ENCODE results near the gene RMND5A. TPM values are rescaled to one million over a fixed set of nuclear protein-coding genes. Genes with fewer than 3 reads are reported as not detected.
"Not testable (repeated sequence)": the region's sequence is repeated elsewhere in the genome, so short reads cannot be mapped to it uniquely, and the experiment has no call there.

The RMND5A gene, protein sequence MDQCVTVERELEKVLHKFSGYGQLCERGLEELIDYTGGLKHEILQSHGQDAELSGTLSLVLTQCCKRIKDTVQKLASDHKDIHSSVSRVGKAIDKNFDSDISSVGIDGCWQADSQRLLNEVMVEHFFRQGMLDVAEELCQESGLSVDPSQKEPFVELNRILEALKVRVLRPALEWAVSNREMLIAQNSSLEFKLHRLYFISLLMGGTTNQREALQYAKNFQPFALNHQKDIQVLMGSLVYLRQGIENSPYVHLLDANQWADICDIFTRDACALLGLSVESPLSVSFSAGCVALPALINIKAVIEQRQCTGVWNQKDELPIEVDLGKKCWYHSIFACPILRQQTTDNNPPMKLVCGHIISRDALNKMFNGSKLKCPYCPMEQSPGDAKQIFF
- 28.7 and 29.1 TPM in 2 replicates for total RNA-seq

DNA sequence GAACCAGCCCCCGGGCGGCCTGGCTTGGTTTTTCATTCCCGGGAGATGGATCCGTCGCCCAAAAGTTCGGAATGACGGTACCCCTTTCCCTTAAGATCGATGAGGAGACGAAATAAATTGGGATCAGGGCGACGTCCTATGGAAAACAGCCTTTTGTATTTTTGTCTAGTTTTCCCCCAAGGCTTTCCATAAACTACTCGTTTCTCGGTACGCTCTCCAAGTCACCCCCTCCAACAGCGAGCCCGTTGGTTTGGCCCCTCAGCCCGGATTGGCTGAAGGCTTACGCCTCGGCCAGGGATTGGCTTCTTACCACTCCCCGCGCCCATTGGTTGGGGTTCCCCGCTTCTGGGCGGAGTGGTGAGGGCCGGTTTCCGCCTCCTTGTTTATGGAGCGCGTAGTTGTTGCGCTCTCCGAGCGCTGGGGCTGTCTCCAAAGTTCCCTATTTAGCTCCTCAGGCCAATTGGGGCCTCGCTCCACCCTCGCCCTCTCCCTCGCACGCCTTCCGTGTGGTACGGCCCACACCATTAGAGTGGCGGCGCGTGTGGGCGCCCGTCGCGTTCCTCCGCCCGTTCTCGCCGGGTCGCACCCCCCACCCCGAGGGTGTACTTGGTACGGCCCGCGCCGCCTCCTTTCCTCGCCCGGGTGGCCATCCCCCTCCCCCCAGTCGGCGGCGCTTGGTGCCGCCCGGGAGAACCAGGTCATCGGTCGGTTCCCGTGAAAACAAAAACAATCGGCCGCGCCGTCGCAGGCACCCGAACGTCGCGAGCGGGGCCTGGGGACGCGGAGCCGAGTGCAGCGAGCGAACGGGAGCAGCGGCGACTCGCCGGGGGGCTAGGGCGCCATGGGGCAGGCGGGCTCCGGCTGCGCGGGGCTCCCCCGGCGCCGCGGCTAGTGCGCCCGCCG is at the start of gene RMND5A:
Gene RMND5A (plus strand): TSS at position 655 of the 903 bp plus-strand sequence. CDS start 377 bp downstream, outside the sequence.
- DNase-seq (ENCODE audit: extremely low read depth, low read depth, low spot score), result not testable (repeated sequence)

DNA sequence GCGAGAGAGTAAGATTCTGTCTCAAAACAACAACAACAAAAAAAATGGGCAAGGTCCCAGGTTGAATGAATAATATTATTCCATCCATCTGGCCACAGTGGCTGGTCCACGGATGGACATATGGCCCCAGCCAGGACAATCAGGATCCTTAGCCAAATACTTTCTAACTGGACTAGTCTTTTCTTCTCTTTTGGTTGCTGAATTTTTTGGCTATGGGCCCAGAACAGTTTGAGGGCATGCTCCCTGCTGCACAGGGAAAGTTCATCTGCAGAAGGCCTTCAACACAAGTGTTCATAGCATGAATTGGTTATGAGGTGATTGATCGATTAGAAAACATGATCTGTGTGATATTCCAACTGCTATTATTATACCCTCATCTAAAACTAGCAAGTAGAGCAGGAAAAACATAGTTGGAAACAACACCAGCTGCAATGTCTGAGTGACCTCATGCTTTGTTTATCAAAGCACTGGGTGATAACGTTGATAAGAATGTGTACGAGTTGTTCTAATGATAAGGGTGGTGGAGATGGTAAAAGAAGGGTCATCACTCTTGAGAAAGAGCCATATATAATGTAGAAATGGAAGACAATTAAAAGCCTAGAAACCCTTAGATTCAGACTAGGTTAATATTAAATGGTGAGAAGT is 48.6 kb upstream of the RMND5A start:
- peak; percentile 22 for DNase-seq (ENCODE audit: extremely low read depth, low read depth, low spot score)

DNA sequence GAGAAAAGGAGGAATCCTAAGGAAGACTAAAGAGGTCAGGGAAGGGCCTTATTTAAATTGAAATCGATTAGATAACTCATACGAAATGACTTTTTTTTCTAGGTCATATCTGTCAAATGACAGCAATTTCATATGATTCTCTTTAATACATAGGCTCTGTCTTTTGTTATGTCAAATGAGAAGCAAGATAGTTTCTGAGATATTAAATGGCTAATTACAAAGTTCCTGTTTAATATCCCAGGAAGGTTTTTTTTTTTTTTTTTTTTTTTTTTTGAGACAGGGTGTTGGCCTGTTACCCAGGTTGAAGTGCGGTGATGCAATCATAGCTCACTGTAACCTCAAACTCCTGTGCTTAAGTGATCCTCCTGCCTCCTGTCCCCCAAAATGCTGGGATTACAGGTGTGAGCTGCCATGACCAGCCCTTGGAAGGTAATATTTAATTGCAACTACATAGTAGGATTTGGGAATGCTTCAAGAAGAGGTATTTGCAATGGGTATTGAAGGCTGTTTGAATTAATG is 48.0 kb upstream of the RMND5A start:
- no peak for DNase-seq (ENCODE audit: extremely low read depth, low read depth, low spot score)

DNA sequence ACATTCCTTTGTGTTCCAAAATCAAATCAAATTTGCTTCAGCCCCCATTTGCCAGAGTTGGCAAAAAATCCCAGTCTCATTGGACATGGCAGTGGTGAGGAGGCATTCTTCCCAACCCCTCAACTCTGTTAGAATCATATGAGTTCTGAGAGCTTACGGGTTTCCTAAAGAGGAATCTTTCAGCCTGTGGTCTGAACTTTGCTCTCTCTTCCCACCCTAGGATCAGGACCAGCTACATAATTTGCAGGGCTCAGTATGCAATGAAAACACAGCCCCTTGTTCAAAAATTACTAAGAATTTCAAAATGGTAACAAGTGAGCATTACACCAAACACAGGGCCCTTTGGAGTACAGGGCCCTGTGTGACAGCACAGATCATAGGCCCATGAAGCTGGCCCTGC is 47.1 kb upstream of the RMND5A start:
- DNase-seq (ENCODE audit: extremely low read depth, low read depth, low spot score), result no peak

DNA sequence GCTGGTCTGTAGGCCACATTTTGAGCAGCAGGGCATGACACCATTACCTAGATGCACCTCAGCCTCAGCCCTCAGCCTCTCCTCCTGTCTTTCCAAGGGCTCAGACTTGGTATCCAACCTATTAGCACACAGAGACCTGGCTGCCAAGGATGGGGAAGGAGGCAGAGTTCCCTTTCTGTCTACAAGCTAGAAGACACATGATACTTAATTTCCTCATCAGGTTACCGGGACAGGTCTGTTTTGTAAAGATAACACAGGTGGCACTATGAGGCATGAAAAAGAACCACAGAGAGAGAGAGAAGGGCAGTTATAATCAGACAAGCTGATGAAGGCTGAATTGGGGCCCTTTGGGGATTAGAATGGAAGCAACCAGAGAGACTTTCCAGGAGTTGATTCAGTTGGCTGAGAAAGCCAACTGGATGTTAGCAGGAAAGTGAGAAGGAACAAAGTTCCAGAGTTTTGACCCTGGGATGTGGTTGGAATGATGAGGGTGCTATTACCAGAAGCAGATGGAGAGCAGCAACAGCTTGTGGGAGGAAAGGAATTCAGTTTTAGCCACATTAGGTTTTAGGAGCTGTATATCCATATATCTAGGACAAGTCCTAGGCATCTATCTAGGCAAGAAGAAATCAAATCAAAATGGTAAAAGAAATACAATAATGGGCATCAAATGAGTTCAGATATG is 46.0 kb upstream of the RMND5A start:
- DNase-seq (ENCODE audit: extremely low read depth, low read depth, low spot score), result no peak

DNA sequence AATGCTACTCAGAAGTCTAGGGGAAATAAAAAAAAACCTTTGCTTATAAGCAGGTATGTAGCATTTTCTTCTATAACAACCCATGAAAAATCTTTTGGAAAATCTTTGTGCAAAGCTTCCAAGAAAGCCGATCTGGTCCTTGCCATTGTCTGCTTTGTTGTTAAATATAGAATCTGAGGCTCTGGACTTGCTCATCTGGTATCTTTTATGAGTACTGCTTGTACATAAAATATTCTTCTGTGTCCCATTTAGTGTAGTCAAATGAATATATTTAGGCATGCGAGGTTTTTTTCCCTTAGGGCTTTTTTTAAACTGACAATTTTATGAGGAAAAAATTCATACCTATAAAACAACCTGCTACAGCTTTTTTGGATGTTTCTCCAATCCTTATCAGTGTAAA is 45.0 kb upstream of the RMND5A start:
- no peak for DNase-seq (ENCODE audit: extremely low read depth, low read depth, low spot score)

DNA sequence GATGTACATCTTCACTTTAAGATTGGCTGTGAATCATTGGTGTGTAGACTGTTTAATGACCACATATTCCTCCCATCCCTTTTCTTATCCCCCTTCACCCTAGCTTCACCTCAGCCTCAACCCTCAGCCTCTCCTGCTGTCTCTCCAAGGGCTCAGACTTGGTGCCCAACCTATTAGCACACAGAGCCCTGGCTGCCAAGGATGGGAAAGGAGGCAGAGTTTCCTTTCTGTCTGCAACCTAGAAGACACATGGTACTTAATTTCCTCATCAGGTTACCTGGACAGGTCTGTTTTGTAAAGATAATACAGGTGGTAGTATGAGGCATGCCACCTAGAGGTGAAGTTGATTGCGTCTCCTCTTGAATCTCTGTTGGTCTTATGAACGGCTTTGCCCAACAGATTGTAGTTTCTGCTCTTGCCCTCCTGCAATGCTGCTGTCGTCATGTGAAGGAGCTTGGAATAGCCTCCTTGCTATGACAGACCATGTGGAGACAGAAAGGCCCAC is 44.5 kb upstream of the RMND5A start:
- no peak for DNase-seq (ENCODE audit: extremely low read depth, low read depth, low spot score)

DNA sequence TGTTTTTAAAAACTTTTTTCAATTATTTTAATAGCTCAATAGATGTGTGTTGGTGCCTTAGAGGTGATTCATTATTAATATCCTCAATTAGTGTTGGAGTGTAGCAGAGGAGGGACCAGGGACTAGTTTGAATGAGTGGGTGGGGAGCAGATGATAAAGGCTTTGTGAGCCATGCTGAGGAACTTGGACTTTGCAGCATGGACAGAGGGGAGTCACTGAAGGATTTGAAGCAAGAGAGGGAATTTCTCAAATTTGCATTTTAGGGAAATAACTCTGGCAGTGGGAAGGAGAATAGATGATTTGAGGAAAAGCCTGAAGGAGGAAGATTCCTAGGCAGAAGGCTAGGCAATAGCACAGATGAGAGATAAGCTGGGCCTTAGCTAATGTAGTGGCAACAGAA is 42.3 kb upstream of the RMND5A start:
- DNase-seq (ENCODE audit: extremely low read depth, low read depth, low spot score), result no peak

DNA sequence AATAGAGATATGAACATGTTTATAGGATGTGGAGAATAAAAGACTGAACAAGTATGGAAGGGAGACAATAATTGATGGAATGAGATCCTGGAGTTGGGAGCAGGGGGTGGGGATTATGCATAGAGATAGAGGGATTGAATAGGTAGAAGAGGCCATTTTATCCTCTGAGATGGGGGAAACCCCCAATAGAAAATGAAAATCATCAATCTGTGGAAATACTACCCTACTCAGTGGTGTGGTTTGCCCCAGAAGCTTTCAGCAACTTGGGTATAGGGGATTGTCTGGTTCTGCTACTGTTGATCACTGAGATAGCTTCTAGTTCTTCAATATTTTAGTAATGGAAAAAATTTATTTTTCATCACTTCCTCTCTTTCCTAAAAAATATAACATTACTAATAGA is 41.1 kb upstream of the RMND5A start:
- no peak for DNase-seq (ENCODE audit: extremely low read depth, low read depth, low spot score)

DNA sequence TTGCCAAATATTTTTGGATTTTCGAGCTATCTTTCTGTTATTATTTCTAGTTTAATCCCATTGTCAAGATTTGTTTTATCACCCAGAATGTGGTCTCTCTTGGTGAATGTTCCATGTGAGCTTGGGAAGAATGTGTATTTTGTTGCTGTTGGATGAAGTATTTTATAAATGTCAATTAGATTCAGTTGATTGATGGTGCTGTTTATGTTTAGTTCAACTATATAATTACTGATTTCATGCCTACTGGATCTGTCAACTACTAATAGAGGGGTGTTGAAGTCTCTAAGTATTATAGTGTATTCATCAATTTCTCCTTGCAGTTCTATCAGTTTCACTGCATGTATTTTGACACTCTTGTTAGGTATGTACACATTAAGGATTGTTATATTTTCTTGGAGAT is 34.7 kb upstream of the RMND5A start:
- no peak for DNase-seq (ENCODE audit: extremely low read depth, low read depth, low spot score)

DNA sequence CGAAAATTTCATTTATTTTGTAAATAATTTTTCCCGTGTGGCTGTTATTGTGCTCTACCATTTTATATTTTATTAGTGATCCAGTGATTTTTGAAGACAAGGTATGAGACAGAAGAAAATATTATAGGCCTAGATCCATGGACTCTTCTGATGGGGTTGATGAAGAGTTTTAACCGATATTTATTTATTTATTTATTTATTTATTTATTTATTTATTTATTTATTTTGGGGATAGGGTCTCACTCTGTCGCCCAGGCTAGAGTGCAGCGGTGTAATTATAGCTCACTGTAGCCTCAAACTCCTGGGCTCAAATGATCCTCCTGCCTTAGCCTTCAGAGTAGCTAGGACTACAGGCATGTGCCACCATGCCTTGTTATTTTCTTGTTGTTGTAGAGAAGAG is 33.6 kb upstream of the RMND5A start:
- DNase-seq (ENCODE audit: extremely low read depth, low read depth, low spot score), result no peak

DNA sequence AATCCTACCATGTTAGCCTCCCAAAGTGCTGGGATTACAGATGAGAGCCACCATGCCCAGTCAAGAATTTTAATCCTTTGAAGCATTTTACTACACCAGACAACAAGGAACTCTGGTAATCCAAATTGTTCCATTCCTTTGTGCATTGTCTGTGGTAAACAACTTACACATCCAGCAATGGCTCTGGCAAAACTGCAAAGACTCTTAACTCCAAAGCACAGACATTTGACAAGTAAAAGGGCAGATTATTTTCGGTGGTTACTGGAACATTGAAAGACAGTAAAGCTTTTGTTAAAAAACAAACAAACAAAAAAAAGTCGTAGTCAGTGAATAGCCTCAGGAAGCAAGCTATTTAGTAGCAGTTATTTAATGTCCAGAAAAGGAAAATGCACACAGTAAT is 33.2 kb upstream of the RMND5A start:
- no peak for DNase-seq (ENCODE audit: extremely low read depth, low read depth, low spot score)

DNA sequence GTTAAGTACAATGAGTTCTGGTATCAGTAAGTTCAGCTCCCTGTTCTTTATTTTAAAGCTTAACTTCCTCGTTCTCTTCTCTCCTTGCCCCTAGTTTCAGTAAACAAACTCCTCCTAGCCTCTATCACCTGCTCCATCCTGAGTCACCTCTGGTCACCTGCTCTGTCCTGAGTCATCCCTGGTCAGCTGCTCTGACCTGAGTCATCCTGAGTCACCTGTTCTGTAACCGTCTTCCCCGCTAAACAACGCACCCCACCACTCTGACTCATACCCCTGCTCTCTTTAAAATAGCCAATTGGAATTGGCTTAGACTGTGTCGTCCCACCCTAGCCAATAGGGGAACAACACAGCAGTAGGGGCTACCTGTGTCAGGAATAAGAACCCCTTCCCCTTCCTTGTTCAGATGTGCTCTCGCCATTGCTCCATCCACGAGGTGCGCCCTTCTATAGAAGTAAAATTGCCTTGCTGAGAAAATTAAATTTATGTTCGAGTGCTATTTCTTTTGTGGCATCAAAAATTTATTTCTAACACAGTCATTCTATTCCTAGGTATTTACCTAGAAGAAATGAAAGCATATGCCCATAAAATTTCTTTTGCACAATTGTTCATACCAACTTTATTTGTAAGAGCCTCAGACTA is 24.9 kb upstream of the RMND5A start:
- no peak for DNase-seq (ENCODE audit: extremely low read depth, low read depth, low spot score)

DNA sequence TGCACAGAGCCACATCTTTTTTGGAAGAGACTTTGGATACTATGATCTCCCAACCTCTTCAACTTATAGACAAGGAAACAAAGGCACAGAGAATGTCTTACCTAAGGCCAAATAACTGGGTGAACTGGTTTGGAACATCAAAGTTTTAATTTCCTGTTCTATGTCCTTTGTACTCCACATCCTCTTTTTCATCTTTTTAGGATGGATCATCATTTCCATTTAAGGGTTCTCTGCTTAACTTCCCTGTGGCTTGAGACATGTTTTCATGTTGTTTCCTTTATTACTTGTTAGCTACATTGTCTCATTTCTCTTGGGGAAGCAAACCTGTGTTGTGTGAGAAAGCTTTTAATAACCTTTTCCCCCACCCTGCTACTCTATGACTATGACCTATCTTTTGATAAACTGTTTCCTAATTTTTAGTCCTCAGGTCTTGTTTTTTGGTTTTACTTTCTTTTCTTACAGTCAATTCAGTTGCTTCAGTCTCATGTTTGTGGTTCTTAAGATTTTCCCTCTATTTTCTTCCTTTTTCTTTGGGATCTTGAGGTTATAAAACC is 22.5 kb upstream of the RMND5A start:
- no peak for DNase-seq (ENCODE audit: extremely low read depth, low read depth, low spot score)

DNA sequence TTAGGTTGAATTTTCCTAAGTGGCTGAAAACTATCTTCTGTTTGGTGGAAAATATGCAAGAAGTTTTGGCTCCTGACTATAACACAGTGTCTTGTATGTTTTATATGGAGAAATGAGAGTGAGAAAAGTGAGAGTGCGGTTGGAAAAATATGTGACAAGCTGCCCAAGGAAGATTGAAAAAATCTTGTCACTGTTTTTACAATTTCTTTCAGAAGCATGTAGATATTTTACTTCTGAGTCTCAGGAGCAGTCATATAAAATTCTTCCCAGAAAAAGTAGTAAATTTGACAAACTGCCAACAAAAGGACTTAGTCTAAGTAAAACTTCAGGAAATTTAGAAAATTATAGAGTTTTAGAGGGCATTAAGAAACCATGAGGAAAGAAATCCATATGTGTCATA is 19.4 kb upstream of the RMND5A start:
- no peak for DNase-seq (ENCODE audit: extremely low read depth, low read depth, low spot score)

DNA sequence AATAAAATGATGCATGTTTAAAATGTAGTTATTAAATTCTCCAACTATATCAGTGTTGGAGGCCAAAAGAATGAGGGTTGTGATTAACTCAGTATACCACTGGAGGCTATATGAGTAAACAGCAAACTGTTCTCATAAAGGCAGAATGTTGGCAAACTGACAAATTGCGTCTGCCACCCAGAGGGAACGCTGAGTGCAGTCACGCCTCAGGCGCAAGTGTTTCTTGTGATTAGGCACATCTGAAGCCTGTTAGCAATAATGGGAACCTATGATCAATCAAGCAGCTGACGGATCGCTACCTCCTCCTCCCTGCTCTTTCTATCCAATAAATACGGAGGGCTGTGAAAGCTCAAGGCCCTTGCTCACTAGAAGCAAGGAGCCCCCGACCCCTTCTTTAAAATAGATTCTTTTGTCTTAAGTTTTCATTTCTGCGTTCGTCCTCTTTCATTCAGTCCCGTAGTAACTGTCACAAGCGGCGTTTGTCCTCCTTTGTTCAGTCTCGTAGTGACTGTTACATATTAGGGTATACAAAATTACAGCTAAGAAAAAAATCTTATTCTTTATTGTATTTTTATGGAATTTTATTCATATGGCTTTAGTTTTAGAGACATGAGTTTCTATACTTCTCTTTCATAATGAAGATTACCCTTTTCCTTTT is 16.3 kb upstream of the RMND5A start:
- DNase-seq (ENCODE audit: extremely low read depth, low read depth, low spot score), result no peak

DNA sequence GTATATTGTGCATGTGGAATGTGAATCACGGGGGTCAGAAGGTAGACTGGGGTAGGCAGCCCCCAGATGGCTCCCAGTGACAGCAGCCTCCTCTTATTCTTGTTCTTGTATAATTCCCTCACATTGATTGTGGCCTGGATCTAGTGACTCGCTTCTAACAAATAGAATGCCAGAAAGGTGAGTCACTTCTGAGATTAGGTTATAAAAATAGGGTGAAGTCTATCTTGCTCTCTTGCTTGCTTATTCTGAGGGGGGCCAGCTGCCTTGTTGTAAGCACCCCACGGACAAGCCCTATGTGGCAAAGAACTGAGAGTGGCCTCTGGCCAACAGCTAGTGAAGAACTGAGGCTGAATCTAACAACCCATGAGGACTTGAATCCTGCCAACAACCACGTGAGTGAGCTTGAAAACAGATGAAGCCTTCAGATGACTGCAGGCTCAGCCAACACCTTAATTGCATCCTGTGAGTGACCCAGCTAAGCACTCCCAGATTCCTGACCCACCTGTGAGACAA is 15.6 kb upstream of the RMND5A start:
- no peak for DNase-seq (ENCODE audit: extremely low read depth, low read depth, low spot score)

DNA sequence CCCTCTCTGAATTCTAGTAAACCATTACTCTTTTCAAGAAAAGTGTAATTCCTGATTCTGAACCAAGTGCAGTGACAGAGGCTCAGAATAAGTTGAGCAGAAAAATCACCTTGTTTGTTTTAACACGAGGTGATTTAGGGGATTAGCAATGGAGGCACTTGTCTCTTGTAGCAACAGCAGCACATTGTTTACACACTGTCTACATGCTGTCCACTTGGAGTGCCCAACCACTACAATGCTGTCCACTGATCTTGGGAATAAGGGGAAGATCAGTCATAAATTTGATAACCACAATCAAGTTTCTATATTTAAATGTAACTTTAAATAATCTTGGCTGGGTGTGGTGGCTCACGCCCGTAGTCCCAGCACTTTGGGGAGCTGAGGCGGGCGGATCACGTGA is 13.9 kb upstream of the RMND5A start:
- no peak for DNase-seq (ENCODE audit: extremely low read depth, low read depth, low spot score)

DNA sequence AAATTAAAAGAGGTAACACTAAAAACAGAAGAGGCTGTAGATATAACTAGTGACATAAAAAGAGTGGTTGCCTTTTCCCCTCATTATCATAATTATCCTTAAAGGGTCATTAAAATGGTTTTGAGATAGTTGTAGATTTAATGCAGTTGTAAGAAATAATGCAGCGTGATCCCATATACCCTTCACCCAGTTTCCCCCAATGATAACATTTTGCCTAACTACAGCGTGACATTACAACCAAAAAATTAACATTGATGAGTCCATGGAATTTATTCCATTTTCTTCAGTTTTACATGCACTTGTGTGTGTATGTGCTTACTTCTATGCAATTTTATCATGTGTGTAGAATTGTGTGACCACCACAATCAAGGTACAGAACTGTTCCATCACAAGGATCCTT is 13.2 kb upstream of the RMND5A start:
- no peak for DNase-seq (ENCODE audit: extremely low read depth, low read depth, low spot score)

Measured in glomerular endothelial cell (primary cell).